Measurements from ENCODE around the gene PEX7.

GRCh38 chr6:136950436-136951126 lies 128.2 kb downstream of the PEX7 start:
- TF ChIP-seq CTCF (conservative IDR thresholded peaks at IDR 0.05 in 1 of 2, IDR thresholded peaks at IDR 0.05 in 1 of 2; ENCODE audit: low read depth in 1 of 2, low read length in 2 of 2) (no peak), EZH2 (IDR thresholded peaks at IDR 0.05; ENCODE audit: low read length, missing control alignments) (no peak)

Data from fibroblast of lung (primary cell).